Measurements from ENCODE around the gene ZNRF2.

The ZNRF2 gene

GRCh38 chr7:30268586-30268985 is 15.8 kb upstream of the ZNRF2 start:
- Histone ChIP-seq H3K27me3 (ENCODE audit: control insufficient read depth, insufficient read depth, low read length) (no peaks in the 10 kb centered on the region), H3K4me3 (ENCODE audit: low read length) (no peak overlapping the region), H3K36me3 (ENCODE audit: control insufficient read depth, insufficient read depth, low read length) (no peaks in the 10 kb centered on the region), H3K9ac (ENCODE audit: low read length) (no peak overlapping the region), H3K4me1 (ENCODE audit: control insufficient read depth, insufficient read depth, low read length) (no peaks in the 10 kb centered on the region), H3K27ac (ENCODE audit: low read depth, low read length) (no peak overlapping the region)

- Histone ChIP-seq H3K27ac (ENCODE audit: low read depth, low read length) (no peak overlapping the region), H3K9ac (ENCODE audit: low read length) (no peak overlapping the region), H3K4me1 (ENCODE audit: control insufficient read depth, insufficient read depth, low read length) (no peaks in the 10 kb centered on the region), H3K27me3 (ENCODE audit: control insufficient read depth, insufficient read depth, low read length) (no peaks in the 10 kb centered on the region), H3K4me3 (ENCODE audit: low read length) (no peak overlapping the region), H3K36me3 (ENCODE audit: control insufficient read depth, insufficient read depth, low read length) (no peaks in the 10 kb centered on the region)
Measured at GRCh38 chr7:30269490-30269889, 14.9 kb upstream of the ZNRF2 start.

GRCh38 chr7:30270921-30271320 is 13.5 kb upstream of the ZNRF2 start:
- Histone ChIP-seq H3K9ac (ENCODE audit: low read length) (no peak overlapping the region), H3K27ac (ENCODE audit: low read depth, low read length) (no peak overlapping the region), H3K4me3 (ENCODE audit: low read length) (no peak overlapping the region), H3K36me3 (ENCODE audit: control insufficient read depth, insufficient read depth, low read length) (no peaks in the 10 kb centered on the region), H3K27me3 (ENCODE audit: control insufficient read depth, insufficient read depth, low read length) (no peaks in the 10 kb centered on the region), H3K4me1 (ENCODE audit: control insufficient read depth, insufficient read depth, low read length) (no peaks in the 10 kb centered on the region)

- H3K27me3 ChIP-seq (ENCODE audit: control insufficient read depth, insufficient read depth, low read length), result no peaks in the 10 kb centered on the region
- no peaks in the 10 kb centered on the region for H3K4me1 ChIP-seq (ENCODE audit: control insufficient read depth, insufficient read depth, low read length)
- H3K36me3 ChIP-seq (ENCODE audit: control insufficient read depth, insufficient read depth, low read length), result no peaks in the 10 kb centered on the region
- H3K9ac ChIP-seq (ENCODE audit: low read length), result no peak overlapping the region
- H3K27ac ChIP-seq (ENCODE audit: low read depth, low read length), result no peak overlapping the region
- no peak overlapping the region for H3K4me3 ChIP-seq (ENCODE audit: low read length)
Measured at GRCh38 chr7:30272126-30272525, 12.3 kb upstream of the ZNRF2 start.

- H3K9ac ChIP-seq (ENCODE audit: low read length), result no peak overlapping the region
- no peaks in the 10 kb centered on the region for H3K27me3 ChIP-seq (ENCODE audit: control insufficient read depth, insufficient read depth, low read length)
- no peak overlapping the region for H3K27ac ChIP-seq (ENCODE audit: low read depth, low read length)
- H3K4me1 ChIP-seq (ENCODE audit: control insufficient read depth, insufficient read depth, low read length), result no peaks in the 10 kb centered on the region
- H3K36me3 ChIP-seq (ENCODE audit: control insufficient read depth, insufficient read depth, low read length), result no peaks in the 10 kb centered on the region
- H3K4me3 ChIP-seq (ENCODE audit: low read length), result no peak overlapping the region
Measured at GRCh38 chr7:30273552-30273951, 10.8 kb upstream of the ZNRF2 start.

GRCh38 chr7:30274641-30275040 is 9.8 kb upstream of the ZNRF2 start:
- Histone ChIP-seq H3K27ac (ENCODE audit: low read depth, low read length) (no peak overlapping the region), H3K4me1 (ENCODE audit: control insufficient read depth, insufficient read depth, low read length) (no peaks in the 10 kb centered on the region), H3K27me3 (ENCODE audit: control insufficient read depth, insufficient read depth, low read length) (no peaks in the 10 kb centered on the region), H3K36me3 (ENCODE audit: control insufficient read depth, insufficient read depth, low read length) (no peaks in the 10 kb centered on the region), H3K4me3 (ENCODE audit: low read length) (no peak overlapping the region), H3K9ac (ENCODE audit: low read length) (no peak overlapping the region)

GRCh38 chr7:30276203-30276900 is 8.0 kb upstream of the ZNRF2 start:
- no peak overlapping the region for H3K27ac ChIP-seq (ENCODE audit: low read depth, low read length)
- no peak overlapping the region for H3K9ac ChIP-seq (ENCODE audit: low read length)

GRCh38 chr7:30278376-30278775 is 6.0 kb upstream of the ZNRF2 start:
- Histone ChIP-seq H3K36me3 (ENCODE audit: control insufficient read depth, insufficient read depth, low read length) (no peaks in the 10 kb centered on the region), H3K9ac (ENCODE audit: low read length) (no peak overlapping the region), H3K4me3 (ENCODE audit: low read length) (no peak overlapping the region), H3K27ac (ENCODE audit: low read depth, low read length) (no peak overlapping the region), H3K4me1 (ENCODE audit: control insufficient read depth, insufficient read depth, low read length) (no peaks in the 10 kb centered on the region), H3K27me3 (ENCODE audit: control insufficient read depth, insufficient read depth, low read length) (no peaks in the 10 kb centered on the region)

More at GRCh38 chr7:30276203-30276900, 8.0 kb upstream of the ZNRF2 start:
- Histone ChIP-seq H3K27me3 (ENCODE audit: control insufficient read depth, insufficient read depth, low read length) (no peaks in the 10 kb centered on the region), H3K36me3 (ENCODE audit: control insufficient read depth, insufficient read depth, low read length) (no peaks in the 10 kb centered on the region), H3K4me3 (ENCODE audit: low read length) (no peak overlapping the region), H3K4me1 (ENCODE audit: control insufficient read depth, insufficient read depth, low read length) (no peaks in the 10 kb centered on the region)

GRCh38 chr7:30278849-30279652 is 5.3 kb upstream of the ZNRF2 start:
- no peak overlapping the region for H3K27ac ChIP-seq (ENCODE audit: low read depth, low read length)
- H3K36me3 ChIP-seq (ENCODE audit: control insufficient read depth, insufficient read depth, low read length), result no peaks in the 10 kb centered on the region
- H3K9ac ChIP-seq (ENCODE audit: low read length), result no peak overlapping the region

GRCh38 chr7:30279653-30279904 is 4.8 kb upstream of the ZNRF2 start:
- no peaks in the 10 kb centered on the region for H3K27me3 ChIP-seq (ENCODE audit: control insufficient read depth, insufficient read depth, low read length)
- H3K9ac ChIP-seq (ENCODE audit: low read length), result no peak overlapping the region
- H3K4me3 ChIP-seq (ENCODE audit: low read length), result no peak overlapping the region
- no peak overlapping the region for H3K27ac ChIP-seq (ENCODE audit: low read depth, low read length)
- H3K4me1 ChIP-seq (ENCODE audit: control insufficient read depth, insufficient read depth, low read length), result peaks cover 2% of the 10 kb centered on the region
- no peaks in the 10 kb centered on the region for H3K36me3 ChIP-seq (ENCODE audit: control insufficient read depth, insufficient read depth, low read length)

More at GRCh38 chr7:30278849-30279652, 5.3 kb upstream of the ZNRF2 start:
- H3K4me3 ChIP-seq (ENCODE audit: low read length), result no peak overlapping the region
- peaks cover 2% of the 10 kb centered on the region for H3K4me1 ChIP-seq (ENCODE audit: control insufficient read depth, insufficient read depth, low read length)
- no peaks in the 10 kb centered on the region for H3K27me3 ChIP-seq (ENCODE audit: control insufficient read depth, insufficient read depth, low read length)

- Histone ChIP-seq H3K4me3 (ENCODE audit: low read length) (no peak overlapping the region), H3K27me3 (ENCODE audit: control insufficient read depth, insufficient read depth, low read length) (no peaks in the 10 kb centered on the region), H3K4me1 (ENCODE audit: control insufficient read depth, insufficient read depth, low read length) (peaks cover 2% of the 10 kb centered on the region), H3K36me3 (ENCODE audit: control insufficient read depth, insufficient read depth, low read length) (no peaks in the 10 kb centered on the region), H3K27ac (ENCODE audit: low read depth, low read length) (no peak overlapping the region), H3K9ac (ENCODE audit: low read length) (no peak overlapping the region)
Measured at GRCh38 chr7:30280631-30281030, 3.8 kb upstream of the ZNRF2 start.

- no peak overlapping the region for H3K27ac ChIP-seq (ENCODE audit: low read depth, low read length)
Measured at GRCh38 chr7:30281263-30281662, 3.1 kb upstream of the ZNRF2 start.

GRCh38 chr7:30281791-30282190 is 2.6 kb upstream of the ZNRF2 start:
- no peaks in the 10 kb centered on the region for H3K27me3 ChIP-seq (ENCODE audit: control insufficient read depth, insufficient read depth, low read length)
- no peaks in the 10 kb centered on the region for H3K36me3 ChIP-seq (ENCODE audit: control insufficient read depth, insufficient read depth, low read length)
- peaks cover 2% of the 10 kb centered on the region for H3K4me1 ChIP-seq (ENCODE audit: control insufficient read depth, insufficient read depth, low read length)
- H3K27ac ChIP-seq (ENCODE audit: low read depth, low read length), result no peak overlapping the region
- no peak overlapping the region for H3K9ac ChIP-seq (ENCODE audit: low read length)
- no peak overlapping the region for H3K4me3 ChIP-seq (ENCODE audit: low read length)

More at GRCh38 chr7:30281263-30281662, 3.1 kb upstream of the ZNRF2 start:
- Histone ChIP-seq H3K4me3 (ENCODE audit: low read length) (no peak overlapping the region), H3K4me1 (ENCODE audit: control insufficient read depth, insufficient read depth, low read length) (peaks cover 2% of the 10 kb centered on the region), H3K36me3 (ENCODE audit: control insufficient read depth, insufficient read depth, low read length) (no peaks in the 10 kb centered on the region), H3K9ac (ENCODE audit: low read length) (no peak overlapping the region), H3K27me3 (ENCODE audit: control insufficient read depth, insufficient read depth, low read length) (no peaks in the 10 kb centered on the region)
